Bone marrow (tissue), 2 donors: Measurements from ENCODE around the gene PADI3.

Experiments
- DNase-seq, 2 donors: peaks; one replicate each; lab custom pipeline; 2025; lab: John Stamatoyannopoulos, UW

Gene PADI3

GRCh38 chr1:17248781-17249180 lies at the start of gene PADI3:
Gene PADI3 (plus strand): TSS chr1:17249098. CDS start chr1:17249138, 40 bp downstream.
- no peak for DNase-seq

GRCh38 chr1:17199267-17200044 lies 49.4 kb upstream of the PADI3 start:
- DNase-seq: no peak

GRCh38 chr1:17200246-17200645 lies 48.7 kb upstream of the PADI3 start:
- no peak for DNase-seq

- no peak for DNase-seq
Measured at GRCh38 chr1:17200756-17201155, 48.1 kb upstream of the PADI3 start.

DNA sequence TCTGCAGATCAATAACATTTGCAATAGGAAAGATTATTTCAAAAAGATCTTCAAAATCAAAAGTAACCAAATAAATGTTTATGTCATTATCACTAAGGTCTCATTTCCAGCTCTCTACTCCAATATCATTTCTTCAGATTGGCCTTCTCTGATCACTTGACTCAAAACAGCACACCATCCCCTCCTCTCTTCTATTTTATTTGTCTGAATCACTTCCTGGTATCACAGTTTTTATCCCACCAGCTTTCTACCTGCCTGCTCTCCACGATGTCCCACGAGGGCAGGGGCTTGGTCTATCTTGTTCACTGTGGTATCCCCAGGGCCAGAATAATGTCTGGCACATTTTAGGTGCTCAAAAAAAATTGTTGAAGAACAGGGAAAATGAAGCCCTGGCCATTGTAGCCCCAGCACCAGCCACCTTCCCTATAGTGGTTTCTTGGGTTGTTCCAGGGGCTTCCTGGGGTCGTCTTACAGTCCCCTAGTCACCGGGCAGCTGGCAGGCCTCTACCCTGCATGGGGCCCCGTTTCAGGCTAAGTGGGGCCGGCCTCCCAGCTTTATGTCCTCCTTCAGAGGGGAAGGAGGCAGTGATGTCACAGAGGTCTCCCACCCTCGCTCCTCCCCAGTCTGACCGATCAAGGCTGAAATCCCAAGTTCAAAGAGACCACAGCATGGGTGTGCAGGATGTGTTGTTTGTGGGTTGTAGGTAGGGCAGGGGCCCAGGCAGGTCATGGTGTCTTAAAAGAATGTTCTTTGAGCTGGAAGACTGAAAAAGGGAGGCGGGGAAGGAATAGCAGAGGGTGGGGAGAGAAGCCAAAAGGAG lies 47.5 kb upstream of the PADI3 start:
- no peak for DNase-seq

DNA sequence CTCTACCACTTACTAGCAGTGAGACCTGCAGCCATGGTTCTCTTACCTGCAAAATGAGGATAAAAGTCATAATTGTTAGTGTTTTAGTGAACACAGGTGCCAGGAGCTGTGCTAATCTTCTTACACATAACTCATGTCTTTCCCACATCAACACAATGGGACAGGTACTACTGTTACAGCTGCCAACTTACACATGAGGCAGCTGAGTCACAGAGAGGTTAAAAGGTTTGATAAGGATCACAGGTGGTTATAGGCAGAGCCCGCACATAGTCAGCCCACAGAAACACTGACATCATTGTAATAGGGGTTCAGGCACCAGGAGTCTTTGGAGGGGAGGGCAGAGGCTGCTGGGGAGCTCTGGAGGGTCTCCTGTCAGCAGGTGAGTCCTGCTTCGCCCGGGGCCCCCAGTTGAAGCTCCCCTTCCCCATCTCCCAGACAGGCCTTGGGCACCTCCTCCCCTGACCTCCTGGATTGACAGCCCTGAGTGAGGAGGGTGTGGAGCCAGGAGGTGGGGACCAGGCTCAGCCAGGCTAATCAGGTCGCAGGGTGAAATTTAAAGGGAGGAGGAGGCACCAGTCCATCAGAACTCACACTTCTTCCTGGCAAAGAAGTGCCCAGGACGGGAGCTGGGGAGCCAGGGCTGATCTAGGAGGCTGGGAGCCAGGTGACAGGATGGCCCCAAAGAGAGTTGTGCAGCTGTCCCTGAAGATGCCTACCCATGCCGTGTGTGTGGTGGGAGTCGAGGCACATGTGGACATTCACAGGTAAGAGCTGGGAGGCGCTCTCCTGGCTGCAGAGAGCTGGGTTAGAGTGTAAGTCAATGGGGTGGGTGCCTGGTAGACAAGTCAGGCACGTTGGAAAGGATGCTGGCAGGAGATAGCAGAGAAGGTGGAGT lies 44.1 kb upstream of the PADI3 start, which contains the start of gene PADI1:
TSS of gene PADI1 (plus strand) at position 583 of the 895 bp plus-strand sequence. CDS start at position 673, 90 bp downstream.
- no peak for DNase-seq

GRCh38 chr1:17205652-17206051 lies 43.2 kb upstream of the PADI3 start:
- DNase-seq: no peak

DNA sequence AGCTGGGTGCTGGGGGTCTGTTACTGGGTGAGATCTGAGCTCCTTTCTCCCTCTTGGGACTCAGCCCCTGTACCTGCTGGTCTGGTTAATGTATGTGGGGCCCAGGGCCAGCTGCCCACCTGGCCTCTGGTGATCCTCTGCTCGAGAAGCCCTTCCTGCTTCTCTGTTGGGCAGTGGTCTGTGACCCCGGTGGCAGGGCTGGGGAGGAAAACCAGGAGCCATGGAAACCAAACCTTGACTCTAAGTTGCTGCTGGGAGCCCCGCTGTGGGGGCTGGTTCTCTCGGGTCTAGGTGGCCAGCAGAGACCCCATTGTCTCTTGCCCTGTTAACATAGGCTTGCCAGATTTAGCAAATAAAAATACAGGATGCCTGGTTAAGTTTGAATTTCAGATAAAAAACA lies 42.7 kb upstream of the PADI3 start:
- DNase-seq: no peak

GRCh38 chr1:17207046-17207445 lies 41.9 kb upstream of the PADI3 start:
- DNase-seq: peak; percentile 12 to 16

GRCh38 chr1:17207540-17207939 lies 41.4 kb upstream of the PADI3 start:
- DNase-seq: peak in 1 of 2 donors; percentile 17

DNA sequence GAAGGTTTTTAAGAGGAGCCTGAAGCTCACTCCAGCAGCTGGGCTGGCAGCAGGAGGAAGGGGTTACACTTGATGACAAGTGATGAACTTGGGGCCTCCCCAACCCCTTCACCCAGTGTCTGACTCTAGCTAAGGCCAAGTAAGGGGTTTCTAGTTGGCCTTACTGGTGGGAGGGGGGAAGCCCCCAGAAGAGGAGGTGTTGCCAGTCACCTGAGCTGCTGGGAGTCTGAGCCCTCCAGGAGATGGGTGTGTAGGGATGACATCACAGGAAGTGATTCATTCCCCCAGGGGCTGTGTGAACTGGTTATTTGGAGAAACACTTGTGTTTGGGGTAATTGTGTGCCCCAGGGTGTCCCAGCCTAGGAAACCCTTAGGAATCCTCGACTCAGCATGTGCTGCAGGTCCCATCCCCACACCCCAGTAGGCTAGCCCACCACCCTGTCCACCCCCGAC lies 40.9 kb upstream of the PADI3 start:
- DNase-seq: peak; percentile 25 to 34

DNA sequence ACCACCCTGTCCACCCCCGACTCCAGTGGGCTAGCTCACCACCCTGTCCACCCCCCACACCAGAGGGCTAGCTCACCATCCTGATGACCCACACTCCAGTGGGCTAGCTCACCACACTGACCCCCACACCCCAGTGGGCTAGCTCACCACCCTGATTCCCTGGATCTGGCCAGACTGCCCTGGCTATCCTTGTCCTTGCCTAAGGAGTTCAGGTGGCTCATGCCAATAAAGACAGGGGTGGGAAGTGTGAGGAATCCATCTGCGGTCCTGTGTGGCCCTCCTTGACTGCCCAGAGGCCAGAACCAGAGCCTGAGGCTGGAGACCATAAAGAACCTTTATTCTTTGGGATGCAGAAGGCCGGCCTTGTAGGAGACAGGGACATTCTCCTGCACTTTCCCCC lies 40.4 kb upstream of the PADI3 start:
- no peak for DNase-seq

GRCh38 chr1:17209430-17209829 lies 39.5 kb upstream of the PADI3 start:
- no peak for DNase-seq

GRCh38 chr1:17210176-17210575 lies 38.7 kb upstream of the PADI3 start:
- no peak for DNase-seq

GRCh38 chr1:17211377-17211776 lies 37.5 kb upstream of the PADI3 start:
- no peak for DNase-seq

DNA sequence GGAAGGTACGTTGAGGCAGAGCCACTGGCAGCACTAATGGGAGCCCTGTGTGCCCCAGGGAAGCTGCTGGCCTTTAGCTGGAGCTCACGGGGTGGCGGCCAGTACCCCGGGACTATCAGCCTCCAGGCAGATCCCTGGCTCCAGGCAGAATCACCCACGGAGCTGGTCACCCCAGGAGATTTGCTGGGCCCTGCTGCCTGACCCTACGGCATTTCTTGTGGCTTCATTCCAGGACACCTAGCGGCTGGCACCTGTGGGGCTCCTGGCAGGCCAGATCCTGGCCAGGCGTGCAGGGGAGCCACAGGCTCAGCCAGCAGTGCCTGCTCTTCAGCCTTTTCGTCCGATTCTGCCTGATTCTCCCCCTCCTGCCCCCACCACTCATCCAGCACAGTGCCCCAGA lies 36.9 kb upstream of the PADI3 start:
- no peak for DNase-seq

DNA sequence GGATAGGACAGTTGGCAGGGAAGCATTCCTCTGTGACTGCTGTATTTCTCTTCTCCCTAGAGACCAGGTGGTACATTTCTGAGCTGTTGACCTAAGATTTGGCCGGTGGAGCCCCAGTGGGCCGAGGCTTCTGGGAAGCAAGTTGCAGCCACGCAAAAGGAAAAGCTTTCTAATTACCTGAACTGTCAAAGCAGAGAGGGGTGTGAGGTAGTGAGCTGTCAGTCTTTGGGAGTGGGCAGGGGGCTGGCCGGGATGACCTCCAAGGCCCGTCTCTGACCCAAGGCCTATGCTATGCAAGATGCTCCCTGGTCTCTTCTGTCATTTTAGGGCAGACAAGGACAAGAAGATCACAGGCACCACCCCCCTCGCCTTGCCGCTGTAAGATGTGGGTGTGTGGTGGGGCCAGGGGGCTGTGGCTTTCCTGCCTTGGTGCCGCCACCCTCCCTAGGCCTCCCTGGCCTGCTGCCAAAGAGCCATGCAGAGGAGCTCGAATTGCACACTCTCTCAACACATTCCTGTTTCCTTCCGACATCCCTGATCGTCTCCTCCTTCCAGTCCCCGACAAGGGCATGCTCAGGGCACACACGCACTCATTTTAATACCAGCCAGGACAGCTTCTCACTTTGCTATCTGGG lies 36.3 kb upstream of the PADI3 start:
- peak; percentile 3 to 69 for DNase-seq

- DNase-seq: no peak
Measured at GRCh38 chr1:17213148-17213781, 35.6 kb upstream of the PADI3 start.

- DNase-seq: no peak
Measured at GRCh38 chr1:17213782-17214148, 35.1 kb upstream of the PADI3 start.

DNA sequence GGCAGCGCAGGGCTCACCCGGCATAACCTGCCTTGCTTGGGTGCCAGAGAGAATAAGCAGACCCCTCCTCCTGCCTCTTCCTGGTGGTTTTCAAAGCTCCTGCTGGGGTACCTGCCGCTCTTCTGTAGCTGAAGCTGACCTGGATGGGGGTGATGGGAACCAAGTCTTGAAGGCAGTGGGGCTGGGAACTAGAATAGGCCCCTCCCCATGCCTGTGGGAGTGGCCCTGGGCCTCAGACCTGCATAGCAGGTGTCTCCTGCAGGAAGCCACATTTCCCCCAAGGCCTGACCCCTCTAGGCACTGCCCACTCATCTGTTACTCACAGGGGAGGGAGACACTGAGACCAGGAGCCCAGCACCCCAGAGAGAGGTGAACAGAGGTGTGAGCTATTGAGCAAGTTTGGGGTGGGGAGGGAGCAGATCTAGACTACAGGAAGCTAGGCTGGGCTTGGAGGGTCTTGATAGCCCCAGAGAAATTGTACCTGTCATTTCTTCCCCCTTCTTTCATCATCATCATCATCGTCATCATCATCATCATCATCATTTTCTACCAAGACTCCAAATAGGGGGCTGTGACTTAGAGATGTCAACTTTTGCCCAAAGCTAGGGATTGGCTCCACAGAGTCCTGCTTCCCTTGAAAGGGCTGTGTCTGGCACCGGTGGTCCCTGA lies 33.9 kb upstream of the PADI3 start:
- no peak for DNase-seq

DNA sequence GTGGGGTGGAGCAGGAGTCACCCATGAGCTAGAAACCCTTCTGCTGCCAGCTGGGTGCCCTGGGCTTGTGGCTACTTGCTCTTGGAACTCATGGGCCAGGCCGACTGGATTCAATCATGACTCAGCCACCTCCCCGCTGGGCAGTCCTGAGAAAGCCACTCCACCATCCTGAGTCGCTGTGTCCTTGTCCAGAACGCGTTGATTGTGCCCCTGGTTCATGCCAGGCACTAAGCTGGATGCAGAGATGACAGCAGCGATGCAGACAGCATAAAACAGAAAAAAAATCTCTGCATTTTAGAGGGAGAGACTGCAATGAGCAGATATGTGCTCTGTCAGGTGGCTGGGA lies 33.4 kb upstream of the PADI3 start:
- no peak for DNase-seq
